ENCODE results near the gene IGDCC3.

IGDCC3 gene

DNA sequence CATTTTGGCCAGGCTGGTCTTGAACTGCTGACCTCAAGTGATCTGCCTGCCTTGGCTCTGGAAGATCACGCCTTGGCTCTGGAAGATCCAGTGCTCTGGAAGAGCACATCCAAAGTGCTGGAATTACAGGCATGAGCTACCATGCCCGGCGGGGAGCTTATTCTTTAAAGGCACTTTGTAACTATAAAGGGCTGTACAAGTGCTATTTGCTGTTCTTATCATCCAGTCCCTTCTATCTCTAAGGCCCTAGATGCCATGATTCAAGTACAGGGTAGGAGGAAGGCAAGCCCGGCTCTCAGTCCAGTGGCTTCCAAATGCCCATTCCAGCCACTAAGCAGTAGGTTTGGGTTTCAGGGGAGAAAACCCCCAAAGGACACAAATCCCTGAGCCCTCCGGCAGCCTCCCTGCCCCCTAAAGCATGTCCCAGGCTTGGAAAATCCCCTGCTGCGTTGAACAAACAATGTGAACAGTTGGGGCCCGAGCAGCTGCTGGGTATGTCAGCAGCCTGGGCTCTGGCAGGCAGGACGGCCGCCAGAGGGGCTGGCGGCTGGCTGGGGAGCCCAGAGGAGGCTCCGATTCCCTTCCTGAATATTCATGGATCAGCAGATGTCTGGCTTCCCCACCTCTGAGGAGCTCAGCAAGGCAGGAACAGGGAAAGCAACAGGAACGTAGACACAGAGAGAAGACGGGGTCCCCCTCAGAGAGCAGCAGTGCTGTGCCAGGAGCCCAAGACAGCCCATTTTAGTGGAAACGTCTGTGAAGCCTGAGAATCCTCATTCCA, 37.2 kb upstream of the IGDCC3 start:
- peak overlapping the region; percentile 87 for H3K27ac ChIP-seq (ENCODE audit: low read depth, low read length, severe bottlenecking)
- no peak overlapping the region for H3K4me3 ChIP-seq (ENCODE audit: extremely low read depth, insufficient read depth, low read length, poor library complexity, severe bottlenecking)
- H3K9me3 ChIP-seq (ENCODE audit: control insufficient read depth, low read length), result no peaks in the 10 kb centered on the region
- H3K4me1 ChIP-seq (ENCODE audit: control insufficient read depth, insufficient read depth, low read length, poor library complexity, severe bottlenecking), result peaks cover 34% of the 10 kb centered on the region
- 14 to 19% methylated on average over 10 to 12 of the region's 14 CpGs for WGBS, 2 experiments (ENCODE audit: insufficient coverage in 2 of 2)
- H3K36me3 ChIP-seq (ENCODE audit: control insufficient read depth, insufficient read depth, low read length), result no peaks in the 10 kb centered on the region

DNA sequence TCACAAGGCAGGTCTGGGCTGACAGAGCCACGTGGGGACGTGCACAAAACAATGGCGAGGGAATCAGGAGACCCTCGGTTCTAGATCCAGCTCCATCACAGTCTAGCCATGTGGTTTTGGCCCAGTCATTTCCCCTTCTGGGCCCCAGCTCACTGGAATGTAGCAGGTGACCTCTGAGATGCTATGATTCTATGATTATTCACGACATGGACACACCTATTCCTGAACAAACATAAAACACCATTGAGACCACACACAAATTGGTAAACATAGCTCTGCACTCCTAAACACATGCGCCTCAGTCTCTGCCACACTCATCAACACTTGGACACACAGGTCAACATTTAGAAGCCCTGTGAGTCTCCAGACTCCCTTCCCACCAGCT, 36.0 kb upstream of the IGDCC3 start:
- H3K4me1 ChIP-seq (ENCODE audit: control insufficient read depth, insufficient read depth, low read length, poor library complexity, severe bottlenecking), result peaks cover 39% of the 10 kb centered on the region
- WGBS, 2 experiments (ENCODE audit: insufficient coverage in 2 of 2), result 93 to 95% methylated on average over 5 of the region's 6 CpGs
- no peaks in the 10 kb centered on the region for H3K9me3 ChIP-seq (ENCODE audit: control insufficient read depth, low read length)
- no peak overlapping the region for H3K27ac ChIP-seq (ENCODE audit: low read depth, low read length, severe bottlenecking)
- no peaks in the 10 kb centered on the region for H3K36me3 ChIP-seq (ENCODE audit: control insufficient read depth, insufficient read depth, low read length)
- no peak overlapping the region for H3K4me3 ChIP-seq (ENCODE audit: extremely low read depth, insufficient read depth, low read length, poor library complexity, severe bottlenecking)

DNA sequence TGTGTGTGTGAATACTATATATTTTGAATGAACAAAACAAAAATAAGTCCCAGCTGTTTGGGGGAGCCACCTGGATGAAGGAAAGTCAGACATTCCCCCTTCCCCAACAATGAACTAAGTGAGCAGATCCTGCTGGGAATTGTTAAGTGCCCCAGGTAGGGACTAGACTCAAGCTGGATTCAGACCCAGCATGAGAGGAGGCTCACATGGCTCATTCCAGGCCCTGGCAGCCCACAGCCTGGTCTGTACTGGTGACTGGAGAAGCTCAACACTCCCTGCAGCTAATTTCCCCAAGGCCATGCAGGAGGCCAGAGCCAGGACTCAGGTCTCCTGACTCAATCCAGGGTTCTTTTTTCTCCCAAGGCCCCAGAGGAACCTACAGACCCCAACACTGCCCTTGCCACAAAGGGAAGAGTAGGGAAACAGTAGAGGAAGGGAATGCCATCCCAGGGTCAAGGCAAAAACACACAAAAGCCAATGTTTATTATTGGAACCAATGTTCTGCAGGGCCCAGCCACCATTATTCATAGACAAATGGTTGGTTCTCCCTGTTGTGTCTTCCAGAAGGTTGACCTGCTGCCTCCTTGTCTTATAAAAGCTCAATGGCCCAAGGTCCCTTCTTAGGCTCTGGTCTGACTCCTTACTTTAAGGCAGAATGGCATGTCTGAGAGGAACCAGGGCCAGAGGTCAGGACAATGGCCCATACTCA, 35.4 kb upstream of the IGDCC3 start:
- H3K27ac ChIP-seq (ENCODE audit: low read depth, low read length, severe bottlenecking), result no peak overlapping the region
- no peaks in the 10 kb centered on the region for H3K9me3 ChIP-seq (ENCODE audit: control insufficient read depth, low read length)
- H3K36me3 ChIP-seq (ENCODE audit: control insufficient read depth, insufficient read depth, low read length), result no peaks in the 10 kb centered on the region
- H3K4me1 ChIP-seq (ENCODE audit: control insufficient read depth, insufficient read depth, low read length, poor library complexity, severe bottlenecking), result peaks cover 34% of the 10 kb centered on the region
- no peak overlapping the region for H3K4me3 ChIP-seq (ENCODE audit: extremely low read depth, insufficient read depth, low read length, poor library complexity, severe bottlenecking)

DNA sequence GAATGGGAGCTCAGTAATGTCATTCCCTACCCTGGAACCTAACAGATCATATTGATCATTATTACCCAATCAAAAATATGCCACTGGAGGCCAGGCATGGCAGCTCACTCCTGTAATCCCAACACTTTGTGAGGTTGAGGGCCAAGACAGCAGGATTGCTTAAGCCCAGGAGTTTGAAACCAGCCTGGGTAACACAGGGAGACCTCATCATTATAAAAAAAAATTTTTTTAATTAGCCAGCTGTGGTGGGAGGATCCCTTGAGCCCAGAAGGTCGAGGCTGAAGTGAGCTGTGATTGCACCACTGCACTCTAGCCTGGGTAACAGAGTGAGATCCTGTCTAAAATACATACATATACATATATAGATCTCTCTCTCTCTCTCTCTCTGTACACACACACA, 34.8 kb upstream of the IGDCC3 start:
- Histone ChIP-seq H3K4me1 (ENCODE audit: control insufficient read depth, insufficient read depth, low read length, poor library complexity, severe bottlenecking) (peaks cover 34% of the 10 kb centered on the region), H3K4me3 (ENCODE audit: extremely low read depth, insufficient read depth, low read length, poor library complexity, severe bottlenecking) (no peak overlapping the region), H3K36me3 (ENCODE audit: control insufficient read depth, insufficient read depth, low read length) (no peaks in the 10 kb centered on the region), H3K9me3 (ENCODE audit: control insufficient read depth, low read length) (no peaks in the 10 kb centered on the region), H3K27ac (ENCODE audit: low read depth, low read length, severe bottlenecking) (no peak overlapping the region)
- no CpG with 5 or more reads among the region's 1 CpG for WGBS, 2 experiments (ENCODE audit: insufficient coverage in 2 of 2)

DNA sequence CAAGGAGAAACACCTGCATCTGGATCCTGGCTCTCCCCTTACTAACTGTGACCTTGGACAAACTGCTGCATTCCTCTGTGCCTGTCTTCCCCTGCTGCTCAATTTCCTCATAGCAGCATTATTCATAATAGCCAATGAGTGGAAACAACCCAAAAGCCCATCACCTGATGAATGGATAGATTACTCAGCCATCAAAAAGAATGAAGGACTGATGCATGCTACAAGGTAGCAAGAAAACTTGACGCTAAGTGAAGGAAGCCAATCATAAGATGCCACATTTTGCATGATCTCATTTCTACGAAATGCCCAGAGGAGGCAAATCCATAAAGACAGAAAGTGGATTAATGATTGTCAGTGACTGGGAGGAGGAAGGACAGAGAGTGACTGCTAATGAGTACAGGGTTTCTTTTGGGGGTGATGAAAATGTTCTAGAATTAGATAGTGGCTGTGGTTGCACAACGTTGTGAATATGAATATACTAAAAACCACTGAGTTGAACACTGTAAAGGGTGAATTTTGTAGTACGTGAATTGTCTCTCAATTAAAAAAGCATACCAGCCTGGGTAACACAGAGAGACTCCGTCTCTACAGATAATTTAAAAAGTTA, 33.8 kb upstream of the IGDCC3 start:
- Histone ChIP-seq H3K27ac (ENCODE audit: low read depth, low read length, severe bottlenecking) (no peak overlapping the region), H3K9me3 (ENCODE audit: control insufficient read depth, low read length) (no peaks in the 10 kb centered on the region), H3K36me3 (ENCODE audit: control insufficient read depth, insufficient read depth, low read length) (no peaks in the 10 kb centered on the region), H3K4me1 (ENCODE audit: control insufficient read depth, insufficient read depth, low read length, poor library complexity, severe bottlenecking) (peaks cover 24% of the 10 kb centered on the region), H3K4me3 (ENCODE audit: extremely low read depth, insufficient read depth, low read length, poor library complexity, severe bottlenecking) (no peak overlapping the region)
- WGBS, 2 experiments (ENCODE audit: insufficient coverage in 2 of 2), result 96 to 98% methylated on average over 3 to 4 of the region's 5 CpGs

DNA sequence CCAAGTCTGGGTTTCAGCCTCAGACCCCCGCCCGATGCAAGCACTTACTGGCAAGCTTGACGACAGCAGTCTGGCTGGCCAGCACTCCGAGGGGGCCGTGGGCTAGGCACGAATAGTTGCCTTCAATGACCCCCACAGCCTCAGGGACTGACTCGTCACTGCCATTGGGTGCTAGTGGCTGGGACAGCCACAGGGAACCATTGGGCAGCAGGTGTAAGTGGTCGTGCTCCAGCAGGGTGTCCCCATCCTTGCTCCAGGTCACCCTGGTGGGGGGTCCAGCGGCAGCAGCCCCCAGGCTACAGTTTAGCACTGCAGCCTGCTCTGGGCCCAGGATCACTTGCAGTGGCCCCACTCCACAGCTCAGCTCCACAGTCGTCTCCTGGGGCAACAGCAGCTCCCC, 33.2 kb upstream of the IGDCC3 start:
- Histone ChIP-seq H3K9me3 (ENCODE audit: control insufficient read depth, low read length) (no peaks in the 10 kb centered on the region), H3K27ac (ENCODE audit: low read depth, low read length, severe bottlenecking) (no peak overlapping the region), H3K36me3 (ENCODE audit: control insufficient read depth, insufficient read depth, low read length) (no peaks in the 10 kb centered on the region), H3K4me3 (ENCODE audit: extremely low read depth, insufficient read depth, low read length, poor library complexity, severe bottlenecking) (no peak overlapping the region), H3K4me1 (ENCODE audit: control insufficient read depth, insufficient read depth, low read length, poor library complexity, severe bottlenecking) (peaks cover 21% of the 10 kb centered on the region)
- WGBS, 2 experiments (ENCODE audit: insufficient coverage in 2 of 2), result 81 to 83% methylated on average over 10 of the region's 10 CpGs

DNA sequence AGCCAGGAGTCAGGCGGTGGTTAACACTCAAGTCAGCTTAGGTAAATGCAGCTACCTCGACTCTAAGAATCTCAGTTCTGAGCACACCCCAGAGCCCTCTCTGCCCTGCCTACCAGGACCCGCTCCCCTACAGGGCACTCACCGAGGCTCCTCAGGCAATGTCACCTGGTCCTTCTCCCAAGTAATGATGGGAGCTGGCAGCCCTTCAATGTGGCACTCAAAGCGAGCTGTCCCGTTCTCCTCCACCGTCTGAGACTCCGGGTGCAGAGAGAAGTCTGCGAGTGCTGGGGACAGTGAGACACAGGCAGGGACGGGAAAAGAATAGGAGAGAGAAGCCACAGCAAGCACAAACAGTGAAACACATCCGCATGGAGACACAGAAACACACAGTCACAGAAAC, 32.2 kb upstream of the IGDCC3 start:
- 93 to 96% methylated on average over 7 to 8 of the region's 11 CpGs for WGBS, 2 experiments (ENCODE audit: insufficient coverage in 2 of 2)
- Histone ChIP-seq H3K9me3 (ENCODE audit: control insufficient read depth, low read length) (no peaks in the 10 kb centered on the region), H3K4me3 (ENCODE audit: extremely low read depth, insufficient read depth, low read length, poor library complexity, severe bottlenecking) (no peak overlapping the region), H3K27ac (ENCODE audit: low read depth, low read length, severe bottlenecking) (no peak overlapping the region), H3K36me3 (ENCODE audit: control insufficient read depth, insufficient read depth, low read length) (no peaks in the 10 kb centered on the region), H3K4me1 (ENCODE audit: control insufficient read depth, insufficient read depth, low read length, poor library complexity, severe bottlenecking) (peaks cover 13% of the 10 kb centered on the region)

DNA sequence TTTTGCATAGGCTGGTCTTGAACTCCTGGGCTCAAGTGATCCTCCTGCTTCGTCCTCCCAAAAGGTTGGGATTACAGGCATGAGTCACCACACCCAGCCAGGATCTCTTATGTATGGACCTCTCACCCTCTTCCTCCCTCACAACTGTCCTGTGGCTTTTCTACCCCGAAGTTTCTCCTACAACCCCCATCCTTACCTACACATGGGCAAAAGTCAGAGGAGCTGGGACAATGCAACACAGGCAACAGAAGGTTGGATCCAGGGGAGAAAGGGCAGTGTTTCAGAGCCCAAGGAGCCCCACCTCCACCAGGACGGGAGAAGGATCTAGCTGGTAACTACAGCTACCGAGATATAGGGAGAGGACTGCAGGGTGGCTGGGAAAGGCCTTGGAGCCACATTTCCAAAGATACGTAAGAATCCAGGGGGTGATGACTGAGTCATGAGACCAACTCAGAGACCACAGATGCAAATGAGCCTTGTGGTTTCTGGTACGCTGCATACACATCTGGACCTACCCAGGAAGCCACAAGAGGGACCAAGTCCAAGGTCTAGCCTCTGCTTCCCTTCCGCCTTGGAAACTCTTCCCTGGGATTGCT, 31.3 kb upstream of the IGDCC3 start:
- no peaks in the 10 kb centered on the region for H3K36me3 ChIP-seq (ENCODE audit: control insufficient read depth, insufficient read depth, low read length)
- H3K9me3 ChIP-seq (ENCODE audit: control insufficient read depth, low read length), result no peaks in the 10 kb centered on the region
- H3K4me1 ChIP-seq (ENCODE audit: control insufficient read depth, insufficient read depth, low read length, poor library complexity, severe bottlenecking), result peaks cover 9% of the 10 kb centered on the region
- 87 to 94% methylated on average over 3 to 5 of the region's 7 CpGs for WGBS, 2 experiments (ENCODE audit: insufficient coverage in 2 of 2)
- H3K4me3 ChIP-seq (ENCODE audit: extremely low read depth, insufficient read depth, low read length, poor library complexity, severe bottlenecking), result no peak overlapping the region
- peak overlapping the region; percentile 16 for H3K27ac ChIP-seq (ENCODE audit: low read depth, low read length, severe bottlenecking)

DNA sequence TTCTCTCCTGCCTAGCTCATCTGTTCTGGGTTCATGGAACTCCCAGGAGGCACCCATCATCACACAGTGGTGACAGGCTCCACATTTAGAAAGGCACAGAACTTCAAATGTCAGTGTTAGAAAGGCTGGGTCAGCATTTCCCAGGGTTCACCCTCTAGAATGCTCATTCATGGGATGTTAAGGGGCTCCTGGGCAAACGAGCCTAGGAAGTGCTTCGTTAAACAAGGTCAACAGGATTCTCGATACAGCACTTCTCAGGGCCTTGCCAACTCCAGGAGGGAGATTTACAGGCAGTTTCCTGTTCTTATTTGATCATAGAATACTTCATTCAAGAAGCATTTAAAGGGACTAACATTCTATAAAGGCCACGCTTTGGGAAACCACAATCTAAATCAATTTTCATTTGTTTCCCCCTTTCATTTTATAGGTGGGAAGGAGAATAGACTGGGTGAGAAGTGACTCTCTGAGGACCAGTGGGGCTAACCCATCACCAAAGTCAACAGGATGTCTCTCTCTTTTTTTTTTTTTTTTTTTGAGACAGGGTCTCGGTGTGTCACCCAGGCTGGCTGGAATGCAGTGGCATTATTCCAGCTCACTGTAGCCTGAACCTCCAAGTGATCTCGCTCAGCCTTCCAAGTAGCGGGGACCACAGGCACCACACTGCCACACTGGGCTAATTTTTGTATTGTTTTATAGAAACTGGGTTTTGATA, 30.7 kb upstream of the IGDCC3 start:
- 87 to 92% methylated on average over 5 of the region's 7 CpGs for WGBS, 2 experiments (ENCODE audit: insufficient coverage in 2 of 2)
- Histone ChIP-seq H3K9me3 (ENCODE audit: control insufficient read depth, low read length) (no peaks in the 10 kb centered on the region), H3K4me1 (ENCODE audit: control insufficient read depth, insufficient read depth, low read length, poor library complexity, severe bottlenecking) (peaks cover 9% of the 10 kb centered on the region), H3K4me3 (ENCODE audit: extremely low read depth, insufficient read depth, low read length, poor library complexity, severe bottlenecking) (no peak overlapping the region), H3K27ac (ENCODE audit: low read depth, low read length, severe bottlenecking) (no peak overlapping the region), H3K36me3 (ENCODE audit: control insufficient read depth, insufficient read depth, low read length) (no peaks in the 10 kb centered on the region)

DNA sequence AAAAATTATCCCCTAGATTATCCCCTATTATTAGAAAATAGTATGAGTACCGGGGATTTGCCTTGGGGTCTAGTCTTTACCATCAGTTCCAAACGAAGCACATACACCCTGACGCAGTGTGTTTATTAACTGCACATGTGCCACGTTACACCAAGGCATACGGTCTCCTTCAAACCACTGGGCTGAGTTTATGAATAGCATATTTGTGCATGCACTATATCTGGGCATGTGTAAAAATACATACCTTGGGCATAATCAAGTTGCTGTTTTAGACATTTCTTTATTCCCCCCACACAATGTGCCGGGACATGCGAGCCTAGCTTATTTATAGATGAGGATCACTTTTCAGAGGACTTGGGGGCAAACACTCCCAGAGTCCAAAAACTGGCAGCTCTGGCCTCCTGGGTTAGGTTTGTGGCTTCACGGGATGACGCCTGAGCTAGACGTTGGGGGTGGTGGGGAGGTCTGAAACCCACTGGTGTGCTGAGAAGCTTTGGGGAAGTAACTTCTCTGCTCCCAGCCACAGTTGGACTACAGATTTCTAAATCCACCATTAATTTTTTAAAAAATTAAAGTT, 28.7 kb upstream of the IGDCC3 start:
- Histone ChIP-seq H3K36me3 (ENCODE audit: control insufficient read depth, insufficient read depth, low read length) (no peaks in the 10 kb centered on the region), H3K4me1 (ENCODE audit: control insufficient read depth, insufficient read depth, low read length, poor library complexity, severe bottlenecking) (peaks cover 12% of the 10 kb centered on the region), H3K27ac (ENCODE audit: low read depth, low read length, severe bottlenecking) (no peak overlapping the region), H3K4me3 (ENCODE audit: extremely low read depth, insufficient read depth, low read length, poor library complexity, severe bottlenecking) (no peak overlapping the region), H3K9me3 (ENCODE audit: control insufficient read depth, low read length) (no peaks in the 10 kb centered on the region)
- WGBS, 2 experiments (ENCODE audit: insufficient coverage in 2 of 2), result 95% methylated on average over 9 of the region's 10 CpGs; no CpG with 5 or more reads in 1 of the 2 experiments

All from mesodermal cell (in vitro differentiated cells).